Suppressor macrophage treated with lipopolysaccharide for 1 hour (primary cell): ENCODE measurements around the gene CYP2A6.
"Not testable (repeated sequence)": the region's sequence is repeated elsewhere in the genome, so short reads cannot be mapped to it uniquely, and the experiment has no call there.

Experiments used
- DNase-seq, 3 donors: peaks; one replicate each; pipeline ENCODE4 v3.0.0-alpha.2; 2020 to 2022

CYP2A6 gene

GRCh38 chr19:40842997-40843652 is 7.1 kb downstream of the CYP2A6 start:
- DNase-seq, result not testable (repeated sequence)

DNA sequence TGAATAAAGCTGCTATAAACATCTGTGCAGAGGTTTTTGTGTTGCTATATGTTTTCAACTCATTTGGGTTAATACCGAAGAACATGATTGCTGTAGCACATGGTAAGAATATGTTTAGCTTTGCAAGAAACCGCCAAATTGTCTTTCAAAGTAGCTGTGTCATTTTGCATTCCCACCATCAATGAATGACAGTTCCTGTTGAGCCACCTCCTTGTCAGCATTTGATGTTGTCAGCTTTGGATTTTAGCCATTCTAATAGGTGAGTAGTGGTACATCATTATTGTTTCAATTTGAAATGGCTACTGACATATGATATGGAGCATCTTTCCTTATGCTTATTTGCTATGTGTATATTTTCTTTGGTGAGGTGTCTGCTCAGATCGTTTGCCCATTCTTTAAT is 8.2 kb downstream of the CYP2A6 start:
- not testable (repeated sequence) for DNase-seq

GRCh38 chr19:40838477-40838876 is 11.8 kb downstream of the CYP2A6 start:
- not testable (repeated sequence) for DNase-seq

DNA sequence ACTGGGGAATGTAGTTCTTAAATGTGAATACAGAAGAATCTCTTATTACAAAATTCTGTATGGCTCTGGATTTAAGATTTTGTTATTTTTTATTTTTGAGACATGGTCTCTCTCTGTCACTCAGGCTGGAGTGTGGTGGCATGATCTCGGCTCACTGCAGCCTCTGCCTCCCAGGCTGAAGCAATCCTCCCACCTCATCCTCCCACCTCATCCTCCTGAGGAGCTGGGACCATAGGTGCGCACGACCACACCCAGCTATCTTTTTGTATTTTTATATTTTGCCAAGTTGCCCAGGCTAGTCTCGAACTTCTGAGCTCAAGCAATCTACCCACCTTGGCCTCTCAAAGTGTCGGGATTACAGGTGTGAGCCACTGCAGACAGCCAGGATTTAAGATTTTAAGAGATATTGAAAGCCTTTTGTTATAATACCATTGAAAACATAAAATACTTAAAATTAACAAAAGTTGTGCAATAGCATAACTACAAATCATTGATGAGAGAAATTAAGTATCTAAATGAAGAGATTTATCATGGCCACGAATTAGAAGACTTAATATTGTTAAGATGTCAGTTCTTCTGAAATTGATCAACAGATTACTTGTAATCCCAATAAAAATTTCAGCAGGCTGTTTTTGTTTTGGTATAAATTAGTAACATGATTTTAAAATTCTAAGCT is 13.4 kb downstream of the CYP2A6 start:
- DNase-seq, result no peak

GRCh38 chr19:40833728-40834533 is 16.3 kb downstream of the CYP2A6 start:
- not testable (repeated sequence) for DNase-seq

- not testable (repeated sequence) for DNase-seq
Measured at GRCh38 chr19:40832431-40832790, 17.8 kb downstream of the CYP2A6 start.

- DNase-seq, result peak; percentile 40 to 59 (median 57)
Measured at GRCh38 chr19:40831502-40832430, 18.5 kb downstream of the CYP2A6 start.

DNA sequence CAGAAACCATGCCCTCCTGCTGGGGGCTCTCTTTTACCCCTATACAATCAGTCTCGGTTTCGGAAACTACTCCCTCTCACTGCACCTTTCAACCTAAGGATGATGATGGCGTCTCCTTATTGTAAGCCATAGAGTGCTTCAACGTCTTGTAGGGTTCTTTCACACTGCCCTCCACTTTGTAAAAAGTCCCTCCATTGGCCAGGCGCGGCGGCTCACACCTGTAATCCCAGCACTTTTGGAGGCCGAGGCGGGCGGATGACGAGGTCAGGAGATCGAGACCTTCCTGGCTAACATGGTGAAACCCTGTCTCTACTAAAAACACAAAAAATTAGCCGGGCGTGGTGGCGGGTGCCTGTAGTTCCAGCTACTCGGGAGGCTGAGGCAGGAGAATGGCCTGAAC is 19.5 kb downstream of the CYP2A6 start:
- DNase-seq, result not testable (repeated sequence)

DNA sequence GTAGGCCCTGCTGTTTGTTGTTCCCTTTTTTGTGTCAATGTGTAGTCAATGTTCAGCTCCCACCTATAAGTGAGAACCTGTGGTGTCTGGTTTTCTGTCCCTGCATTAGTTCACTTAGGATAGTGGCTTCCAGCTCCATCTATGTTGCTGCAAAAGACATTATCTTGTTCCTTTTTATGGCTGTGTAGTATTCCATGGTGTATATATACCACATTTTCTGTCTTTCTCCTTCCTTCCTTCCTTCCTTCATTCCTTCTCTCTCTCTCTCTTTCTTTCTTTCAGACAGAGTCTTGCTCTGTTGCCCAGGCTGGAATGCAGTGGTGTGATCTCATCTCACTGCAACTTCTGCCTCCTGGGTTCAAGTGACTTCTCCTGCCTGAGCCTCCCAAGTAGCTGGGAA is 21.0 kb downstream of the CYP2A6 start:
- DNase-seq, result no peak

DNA sequence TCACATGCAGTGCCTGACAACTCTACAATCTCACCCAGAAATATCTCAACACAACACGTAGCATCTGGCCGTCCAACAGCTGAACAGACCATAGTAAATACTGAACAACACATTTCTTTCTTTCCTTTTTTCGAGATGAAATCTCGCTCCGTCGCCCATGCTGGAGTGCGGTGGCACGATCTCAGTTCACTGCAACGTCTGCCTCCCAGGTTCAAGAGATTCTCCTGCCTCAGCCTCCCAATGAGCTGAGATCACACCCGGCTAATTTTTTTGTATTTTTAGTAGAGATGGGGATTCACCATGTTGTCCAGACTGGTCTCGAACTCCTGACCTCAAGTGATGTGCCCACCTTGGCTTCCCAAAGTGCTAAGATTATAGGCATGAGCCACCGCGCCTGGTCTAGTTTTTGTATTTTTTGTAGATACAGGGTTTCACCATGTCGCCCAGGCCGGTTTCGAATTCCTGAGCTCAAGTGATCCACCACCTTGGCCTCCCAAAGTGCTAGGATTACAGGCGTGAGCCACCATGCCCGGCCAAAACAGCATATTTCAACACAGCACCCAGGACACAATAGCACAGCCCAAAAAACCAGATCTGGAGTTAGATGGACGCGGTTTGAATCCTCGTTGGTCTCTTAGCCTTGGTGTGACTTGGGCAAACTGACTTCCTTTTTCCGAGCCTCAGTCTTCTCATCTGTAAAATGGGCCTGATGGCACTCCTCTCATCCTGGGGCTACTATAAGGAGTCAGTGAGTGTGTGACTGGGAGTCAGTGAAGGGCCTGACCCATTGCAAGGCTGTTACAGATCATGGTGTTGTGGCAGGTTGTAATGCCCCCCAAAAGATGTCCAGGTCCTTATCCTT is 22.6 kb downstream of the CYP2A6 start:
- DNase-seq, result no peak

GRCh38 chr19:40826699-40827385 is 23.4 kb downstream of the CYP2A6 start:
- not testable (repeated sequence) for DNase-seq

- not testable (repeated sequence) for DNase-seq
Measured at GRCh38 chr19:40826312-40826698, 23.9 kb downstream of the CYP2A6 start.

GRCh38 chr19:40825460-40826095 is 24.7 kb downstream of the CYP2A6 start:
- DNase-seq, result not testable (repeated sequence)

DNA sequence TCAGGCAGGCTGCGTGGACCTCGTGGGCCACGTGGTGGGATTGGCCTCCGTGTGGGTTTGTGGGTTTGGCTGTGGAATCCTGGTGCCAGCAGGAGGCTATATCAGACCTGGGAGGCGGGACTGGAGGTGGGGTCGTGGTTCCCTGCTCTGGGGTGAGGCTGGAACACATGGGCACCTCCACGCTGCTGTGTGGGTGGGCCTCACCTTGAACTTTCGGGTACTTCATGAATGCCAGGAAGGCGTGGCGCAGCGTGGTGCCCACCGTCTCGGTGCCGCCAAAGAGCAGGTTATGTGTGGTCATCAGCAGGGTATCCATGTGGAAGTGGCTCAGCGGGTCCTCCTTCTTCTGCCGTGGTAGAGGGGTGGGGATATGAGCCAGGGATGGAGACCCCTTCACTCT is 25.3 kb downstream of the CYP2A6 start:
- not testable (repeated sequence) for DNase-seq

DNA sequence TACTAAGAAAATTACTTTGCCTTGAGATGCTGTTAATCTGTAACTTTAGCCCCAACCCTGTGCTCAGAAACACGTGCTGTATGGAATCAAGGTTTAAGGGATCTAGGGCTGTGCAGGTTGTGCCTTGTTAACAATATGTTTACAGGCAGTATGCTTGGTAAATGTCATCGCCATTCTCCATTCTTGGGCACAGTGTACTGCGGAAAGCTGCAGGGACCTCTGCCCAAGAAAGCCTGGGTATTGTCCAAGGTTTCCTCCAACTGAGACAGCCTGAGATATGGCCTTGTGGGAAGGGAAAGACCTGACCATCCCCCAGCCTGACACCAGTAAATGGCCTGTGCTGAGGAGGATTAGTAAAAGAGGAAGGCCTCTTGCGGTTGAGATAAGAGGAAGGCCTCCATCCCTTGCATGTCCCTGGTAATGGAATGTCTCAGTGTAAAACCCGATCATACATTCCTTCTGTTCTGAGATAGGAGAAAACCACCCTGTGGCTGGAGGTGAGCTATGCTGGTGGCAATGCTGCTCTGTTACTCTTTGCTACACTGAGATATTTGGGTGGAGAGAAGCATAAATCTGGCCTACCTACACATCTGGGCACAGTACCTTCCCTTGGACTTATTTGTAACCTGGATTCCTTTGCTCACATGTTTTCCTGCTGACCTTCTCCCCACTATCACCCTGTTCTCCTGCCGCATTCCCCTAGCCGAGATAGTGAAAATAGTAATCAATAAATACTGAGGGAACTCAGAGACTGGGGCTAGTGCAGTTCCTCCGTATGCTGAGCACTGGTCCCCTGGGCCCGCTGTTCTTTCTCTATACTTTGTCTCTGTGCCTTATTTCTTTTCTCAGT is 27.3 kb downstream of the CYP2A6 start:
- DNase-seq, result peak; percentile 66 to 67 (median 66)

- no peak for DNase-seq
Measured at GRCh38 chr19:40822161-40822560, 28.1 kb downstream of the CYP2A6 start.

- peak; percentile 63 to 70 (median 64) for DNase-seq
Measured at GRCh38 chr19:40819479-40820234, 30.6 kb downstream of the CYP2A6 start.
